Chondrocyte (in vitro differentiated cells): ENCODE results near the gene CDC14B. TPM values are rescaled to one million over a fixed set of nuclear protein-coding genes. Genes with fewer than 3 reads are reported as not detected.

Experiments
- DNase-seq: peaks from one replicate; pipeline ENCODE4 v3.0.0; 2021; ENCODE audit warnings: mixed read lengths, low spot score
- H3K27ac Mint-ChIP-seq: one replicate; pipeline ENCODE4 v1.8.0; 2021; ENCODE audit warnings: mild to moderate bottlenecking, moderate library complexity, mixed read lengths; ENCODE audit not compliant: unreplicated experiment
- H3K27me3 Mint-ChIP-seq: 2 replicates; pipeline ENCODE4 v1.8.0; 2021; ENCODE audit warnings: low read depth, mixed read lengths
- H3K36me3 Mint-ChIP-seq: 2 replicates; pipeline ENCODE4 v1.8.0; 2021; ENCODE audit warnings: low read depth, mixed read lengths
- H3K4me1 Mint-ChIP-seq: 2 replicates; pipeline ENCODE4 v1.8.0; 2021; ENCODE audit warnings: low read depth, mild to moderate bottlenecking, mixed read lengths
- H3K4me3 Mint-ChIP-seq: one replicate; pipeline ENCODE4 v1.8.0; 2021; ENCODE audit warnings: mild to moderate bottlenecking, moderate library complexity, mixed read lengths; ENCODE audit not compliant: unreplicated experiment
- H3K9me3 Mint-ChIP-seq: 2 replicates; pipeline ENCODE4 v1.8.0; 2021; ENCODE audit warnings: low read depth, mixed read lengths
- CTCF ChIP-seq: fragments of 200-600 bp; sonication (generic); IDR thresholded peaks from 2 replicates; pipeline ENCODE4 v1.5.0; 2021; ENCODE audit warnings: antibody characterized with exemption, mild to moderate bottlenecking, moderate library complexity
- total RNA-seq: library from RNA; stranded (reverse); gene quantifications from 3 replicates; pipeline ENCODE4 v1.2.1, GENCODE V29; 2021

CDC14B gene
- total RNA-seq, 1 donor from 2014 or later: 15.5 TPM

- DNase-seq: no peak
- no peak overlapping the region for H3K4me3 Mint-ChIP-seq
Measured at GRCh38 chr9:96467784-96468183, 151.9 kb downstream of the CDC14B start.

GRCh38 chr9:96464426-96464825 lies 155.2 kb downstream of the CDC14B start:
- no peaks in the 10 kb centered on the region for H3K27me3 Mint-ChIP-seq
- H3K9me3 Mint-ChIP-seq: no peaks in the 10 kb centered on the region
- peaks cover 27% of the 10 kb centered on the region for H3K36me3 Mint-ChIP-seq
- DNase-seq: no peak
- no peak overlapping the region for H3K27ac Mint-ChIP-seq
- no peak for TF ChIP-seq CTCF
- H3K4me1 Mint-ChIP-seq: peaks cover 7% of the 10 kb centered on the region
- H3K4me3 Mint-ChIP-seq: no peak overlapping the region

More at GRCh38 chr9:96467784-96468183, 151.9 kb downstream of the CDC14B start:
- H3K9me3 Mint-ChIP-seq: no peaks in the 10 kb centered on the region
- H3K4me1 Mint-ChIP-seq: peaks cover 7% of the 10 kb centered on the region
- H3K27me3 Mint-ChIP-seq: no peaks in the 10 kb centered on the region
- no peak overlapping the region for H3K27ac Mint-ChIP-seq
- H3K36me3 Mint-ChIP-seq: peaks cover 27% of the 10 kb centered on the region
- no peak for TF ChIP-seq CTCF

GRCh38 chr9:96462541-96462940 lies 157.1 kb downstream of the CDC14B start:
- Mint-ChIP-seq H3K4me3 (no peak overlapping the region), H3K4me1 (peaks cover 7% of the 10 kb centered on the region), H3K9me3 (no peaks in the 10 kb centered on the region), H3K27ac (no peak overlapping the region), H3K27me3 (no peaks in the 10 kb centered on the region), H3K36me3 (peaks cover 25% of the 10 kb centered on the region)
- DNase-seq: no peak
- TF ChIP-seq CTCF: no peak

GRCh38 chr9:96461336-96461735 lies 158.3 kb downstream of the CDC14B start:
- peaks cover 22% of the 10 kb centered on the region for H3K36me3 Mint-ChIP-seq
- no peak for DNase-seq
- H3K27ac Mint-ChIP-seq: no peak overlapping the region
- H3K4me1 Mint-ChIP-seq: peaks cover 16% of the 10 kb centered on the region
- TF ChIP-seq CTCF: no peak
- no peaks in the 10 kb centered on the region for H3K9me3 Mint-ChIP-seq
- no peaks in the 10 kb centered on the region for H3K27me3 Mint-ChIP-seq
- no peak overlapping the region for H3K4me3 Mint-ChIP-seq

- H3K27me3 Mint-ChIP-seq: no peaks in the 10 kb centered on the region
- H3K4me1 Mint-ChIP-seq: peaks cover 16% of the 10 kb centered on the region
- DNase-seq: no peak
- no peak overlapping the region for H3K27ac Mint-ChIP-seq
- H3K9me3 Mint-ChIP-seq: no peaks in the 10 kb centered on the region
- peaks cover 19% of the 10 kb centered on the region for H3K36me3 Mint-ChIP-seq
- no peak for TF ChIP-seq CTCF
- no peak overlapping the region for H3K4me3 Mint-ChIP-seq
Measured at GRCh38 chr9:96460882-96461281, 158.8 kb downstream of the CDC14B start.
